ENCODE data around the gene SH3TC1. TPM values are rescaled to one million over a fixed set of nuclear protein-coding genes. Genes with fewer than 3 reads are reported as not detected.

SH3TC1 gene
- total RNA-seq, 1 donor from 2014 or later = 64.5 TPM

DNA sequence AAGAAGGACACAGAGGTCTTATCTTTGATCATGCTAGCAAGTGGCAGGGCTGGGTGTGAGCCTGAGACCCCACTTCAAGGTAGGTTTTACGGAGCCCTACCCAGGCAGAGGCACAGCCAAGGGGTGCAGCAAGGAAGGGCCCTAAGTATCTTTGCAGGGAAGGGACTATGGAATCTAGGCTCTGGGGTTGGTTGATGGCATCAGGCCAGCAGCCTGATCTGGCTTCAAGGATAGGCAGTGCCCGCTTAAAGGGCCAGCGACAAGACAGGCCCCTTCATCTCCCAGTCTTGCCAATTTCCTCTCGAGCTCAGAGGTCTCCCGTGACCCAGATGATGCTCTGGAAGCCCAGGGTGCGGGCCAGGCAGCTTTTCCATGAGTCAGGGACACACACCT lies 46.2 kb upstream of the SH3TC1 start:
- peaks cover 0 to 15% of the 10 kb centered on the region in 2 donors for H3K4me1 ChIP-seq
- H3K4me3 ChIP-seq = no peak overlapping the region
- no peak overlapping the region for H3K27ac ChIP-seq
- H3K27me3 ChIP-seq = no peaks in the 10 kb centered on the region
- H3K36me3 ChIP-seq = no peaks in the 10 kb centered on the region
- no peaks in the 10 kb centered on the region for H3K9me3 ChIP-seq
- TF ChIP-seq, protein P1, sequence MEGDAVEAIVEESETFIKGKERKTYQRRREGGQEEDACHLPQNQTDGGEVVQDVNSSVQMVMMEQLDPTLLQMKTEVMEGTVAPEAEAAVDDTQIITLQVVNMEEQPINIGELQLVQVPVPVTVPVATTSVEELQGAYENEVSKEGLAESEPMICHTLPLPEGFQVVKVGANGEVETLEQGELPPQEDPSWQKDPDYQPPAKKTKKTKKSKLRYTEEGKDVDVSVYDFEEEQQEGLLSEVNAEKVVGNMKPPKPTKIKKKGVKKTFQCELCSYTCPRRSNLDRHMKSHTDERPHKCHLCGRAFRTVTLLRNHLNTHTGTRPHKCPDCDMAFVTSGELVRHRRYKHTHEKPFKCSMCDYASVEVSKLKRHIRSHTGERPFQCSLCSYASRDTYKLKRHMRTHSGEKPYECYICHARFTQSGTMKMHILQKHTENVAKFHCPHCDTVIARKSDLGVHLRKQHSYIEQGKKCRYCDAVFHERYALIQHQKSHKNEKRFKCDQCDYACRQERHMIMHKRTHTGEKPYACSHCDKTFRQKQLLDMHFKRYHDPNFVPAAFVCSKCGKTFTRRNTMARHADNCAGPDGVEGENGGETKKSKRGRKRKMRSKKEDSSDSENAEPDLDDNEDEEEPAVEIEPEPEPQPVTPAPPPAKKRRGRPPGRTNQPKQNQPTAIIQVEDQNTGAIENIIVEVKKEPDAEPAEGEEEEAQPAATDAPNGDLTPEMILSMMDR (IDR thresholded peaks at IDR 0.05) = no peak
- intact Hi-C loops (cut with DNase I) = loop anchor here (10.0 kb wide), 1 partner anchor 348 kb away; no protein-coding TSS in a partner anchor
- no peak for DNase-seq (ENCODE audit: low spot score in 2 of 2)

DNA sequence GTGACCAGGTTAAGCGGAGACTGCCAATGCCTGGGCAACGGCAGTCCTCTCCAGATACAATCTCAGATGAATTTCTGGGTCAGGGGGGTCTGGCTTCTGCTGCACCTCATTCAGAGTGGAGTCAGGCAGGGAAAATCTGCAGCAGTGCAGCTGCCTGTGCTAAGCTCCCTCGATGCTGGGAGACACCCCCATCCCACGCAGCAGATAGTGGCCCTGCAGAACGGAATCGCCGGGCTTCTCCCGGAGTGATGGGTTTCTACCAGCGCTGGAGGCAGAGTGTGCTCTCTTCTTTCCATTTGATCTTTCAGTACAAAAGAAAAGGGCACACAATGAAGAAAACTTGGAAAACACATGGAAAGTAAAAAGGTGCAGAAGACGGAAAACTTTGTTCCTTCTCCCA lies 45.6 kb upstream of the SH3TC1 start:
- no peaks in the 10 kb centered on the region for H3K27me3 ChIP-seq
- intact Hi-C loops (cut with DNase I) = loop anchor here (10.0 kb wide), 1 partner anchor 349 kb away; no protein-coding TSS in a partner anchor
- no peaks in the 10 kb centered on the region for H3K36me3 ChIP-seq
- no peaks in the 10 kb centered on the region for H3K9me3 ChIP-seq
- no peak for DNase-seq (ENCODE audit: low spot score in 2 of 2)
- H3K4me1 ChIP-seq = peaks cover 5 to 17% of the 10 kb centered on the region in 2 donors
- TF ChIP-seq, protein P1 (IDR thresholded peaks at IDR 0.05) = no peak
- H3K27ac ChIP-seq = no peak overlapping the region
- H3K4me3 ChIP-seq = no peak overlapping the region

DNA sequence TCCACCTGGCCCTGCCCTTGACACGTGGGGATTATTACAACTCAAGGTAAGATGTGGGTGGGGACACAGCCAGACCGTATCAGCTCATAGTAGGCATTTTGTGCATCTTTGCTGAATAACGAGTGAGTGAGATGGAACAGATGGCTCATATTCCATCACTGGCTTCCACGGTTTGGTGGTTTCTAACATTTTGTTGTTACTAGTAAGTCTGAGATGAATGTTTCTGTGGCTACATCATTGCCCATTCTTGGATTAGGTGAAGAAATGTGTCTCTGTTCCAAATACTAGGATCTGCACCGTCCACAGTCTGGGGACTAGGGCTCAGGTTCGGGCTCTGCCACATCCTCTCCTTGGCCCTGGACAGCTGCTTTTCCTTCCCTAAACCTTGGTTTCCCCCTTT lies 44.0 kb upstream of the SH3TC1 start:
- no peak for DNase-seq (ENCODE audit: low spot score in 2 of 2)
- peak overlapping the region in 1 of 2 donors; percentile 40 for H3K27ac ChIP-seq
- no peaks in the 10 kb centered on the region for H3K27me3 ChIP-seq
- TF ChIP-seq, protein P1 (IDR thresholded peaks at IDR 0.05) = no peak
- no peaks in the 10 kb centered on the region for H3K36me3 ChIP-seq
- no peaks in the 10 kb centered on the region for H3K9me3 ChIP-seq
- intact Hi-C loops (cut with DNase I) = loop anchor here (5.0 to 10.0 kb wide), 3 partner anchors 272 to 1373 kb away; partner anchors contain the start of gene KIAA0232
- H3K4me1 ChIP-seq = peaks cover 13 to 25% of the 10 kb centered on the region in 2 donors
- no peak overlapping the region for H3K4me3 ChIP-seq

DNA sequence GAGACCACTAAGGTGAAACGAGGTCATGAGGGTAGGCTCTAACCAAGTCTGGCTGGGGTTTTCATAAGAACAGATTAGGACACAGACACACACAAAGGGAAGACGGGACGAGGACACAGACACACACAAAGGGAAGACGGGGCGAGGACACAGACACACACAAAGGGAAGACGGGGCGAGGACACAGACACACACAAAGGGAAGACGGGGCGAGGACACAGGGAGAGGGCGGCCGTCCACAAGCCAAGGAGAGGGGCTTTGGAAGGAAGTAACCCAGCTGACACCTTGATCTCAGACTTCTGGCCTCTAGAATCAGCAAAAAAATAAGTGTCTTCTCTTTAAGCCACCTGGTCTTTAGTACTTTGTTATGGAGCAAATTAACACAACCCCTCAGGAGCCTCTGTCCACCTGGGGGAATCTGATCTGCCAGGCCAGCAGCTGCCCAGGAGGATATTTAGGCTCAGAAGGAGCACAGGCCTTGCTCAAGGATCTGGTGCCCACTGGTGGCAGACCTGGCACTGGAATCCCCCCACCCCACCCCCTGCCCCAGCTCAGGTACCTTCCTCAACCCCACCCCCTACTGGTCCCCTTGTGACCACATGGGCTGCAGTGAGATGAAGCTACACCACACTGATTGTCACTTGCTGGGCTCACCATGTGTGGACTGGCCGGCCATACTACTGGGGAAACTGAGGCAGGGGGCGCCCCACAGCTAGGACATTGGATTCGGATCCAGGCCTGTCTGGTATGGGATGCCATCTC lies 43.2 kb upstream of the SH3TC1 start:
- Histone ChIP-seq H3K27me3 (no peaks in the 10 kb centered on the region), H3K27ac (peak overlapping the region in 1 of 2 donors; percentile 40), H3K4me1 (peaks cover 13 to 25% of the 10 kb centered on the region in 2 donors), H3K9me3 (no peaks in the 10 kb centered on the region), H3K36me3 (no peaks in the 10 kb centered on the region), H3K4me3 (no peak overlapping the region)
- intact Hi-C loops (cut with DNase I) = loop anchor here (5.0 to 10.0 kb wide), 3 partner anchors 271 to 1374 kb away; partner anchors contain the start of gene KIAA0232
- TF ChIP-seq, protein P1 (IDR thresholded peaks at IDR 0.05) = no peak
- no peak for DNase-seq (ENCODE audit: low spot score in 2 of 2)

DNA sequence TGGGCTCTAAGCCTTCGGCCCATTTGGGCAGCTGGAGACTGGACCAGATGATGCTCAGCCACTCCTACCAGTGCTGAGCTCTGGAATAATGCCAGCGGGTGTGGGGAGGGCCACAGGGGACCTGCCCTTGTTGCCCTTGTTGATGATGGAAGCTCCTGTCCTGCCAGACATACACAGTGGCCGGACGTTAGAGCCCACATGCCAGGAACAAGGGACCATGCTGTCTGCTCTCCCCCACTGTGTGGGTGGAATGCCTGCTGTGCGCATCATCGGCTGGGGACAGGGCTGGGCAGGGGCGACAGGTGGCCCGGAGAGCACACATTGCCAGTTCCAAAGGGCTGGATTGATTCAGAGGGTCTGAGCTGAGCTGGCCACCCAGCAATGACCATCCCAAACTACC lies 42.5 kb upstream of the SH3TC1 start:
- Histone ChIP-seq H3K36me3 (no peaks in the 10 kb centered on the region), H3K27me3 (no peaks in the 10 kb centered on the region), H3K9me3 (no peaks in the 10 kb centered on the region), H3K27ac (peak overlapping the region in 1 of 2 donors; percentile 13), H3K4me3 (no peak overlapping the region), H3K4me1 (peaks cover 13 to 25% of the 10 kb centered on the region in 2 donors)
- DNase-seq (ENCODE audit: low spot score in 2 of 2) = peak in 1 of 2 donors; percentile 75
- TF ChIP-seq, protein P1 (IDR thresholded peaks at IDR 0.05) = no peak
- intact Hi-C loops (cut with DNase I) = loop anchor here (5.0 to 10.0 kb wide), 3 partner anchors 271 to 1374 kb away; partner anchors contain the start of gene KIAA0232
